ENCODE measurements around the gene ALOXE3.

The ALOXE3 gene

GRCh38 chr17:8108972-8109660, 9.2 kb downstream of the ALOXE3 start:
- no peak for TF ChIP-seq SIN3A (IDR thresholded peaks at IDR 0.05; ENCODE audit: borderline replicate concordance, insufficient read depth, low read length)
- no peak for TF ChIP-seq TAF1 (IDR thresholded peaks at IDR 0.05; ENCODE audit: borderline replicate concordance, insufficient read depth, low read length)
- no peak for TF ChIP-seq REST (IDR thresholded peaks at IDR 0.05; ENCODE audit: insufficient read depth in 1 of 2, low read depth in 2 of 2, low read length in 2 of 2)
- TF ChIP-seq POLR2AphosphoS5 (IDR thresholded peaks at IDR 0.05; ENCODE audit: low read depth, low read length): no peak
- no peak for TF ChIP-seq FOXP2 (optimal IDR thresholded peaks at IDR 0.05; ENCODE audit: borderline replicate concordance, extremely low read depth, extremely low read length, insufficient read depth)

GRCh38 chr17:8105957-8106398, 12.3 kb downstream of the ALOXE3 start:
- no peak for TF ChIP-seq SIN3A (IDR thresholded peaks at IDR 0.05; ENCODE audit: borderline replicate concordance, insufficient read depth, low read length)

GRCh38 chr17:8104911-8105310, 13.4 kb downstream of the ALOXE3 start:
- no peak for TF ChIP-seq TAF1 (IDR thresholded peaks at IDR 0.05; ENCODE audit: borderline replicate concordance, insufficient read depth, low read length)
- TF ChIP-seq REST (IDR thresholded peaks at IDR 0.05; ENCODE audit: insufficient read depth in 1 of 2, low read depth in 2 of 2, low read length in 2 of 2): no peak
- no peak for TF ChIP-seq FOXP2 (optimal IDR thresholded peaks at IDR 0.05; ENCODE audit: borderline replicate concordance, extremely low read depth, extremely low read length, insufficient read depth)
- no peak for TF ChIP-seq POLR2AphosphoS5 (IDR thresholded peaks at IDR 0.05; ENCODE audit: low read depth, low read length)
- no peak for TF ChIP-seq SIN3A (IDR thresholded peaks at IDR 0.05; ENCODE audit: borderline replicate concordance, insufficient read depth, low read length)

GRCh38 chr17:8103549-8103948, 14.8 kb downstream of the ALOXE3 start:
- TF ChIP-seq SIN3A (IDR thresholded peaks at IDR 0.05; ENCODE audit: borderline replicate concordance, insufficient read depth, low read length): no peak
- no peak for TF ChIP-seq FOXP2 (optimal IDR thresholded peaks at IDR 0.05; ENCODE audit: borderline replicate concordance, extremely low read depth, extremely low read length, insufficient read depth)
- TF ChIP-seq POLR2AphosphoS5 (IDR thresholded peaks at IDR 0.05; ENCODE audit: low read depth, low read length): no peak
- TF ChIP-seq REST (IDR thresholded peaks at IDR 0.05; ENCODE audit: insufficient read depth in 1 of 2, low read depth in 2 of 2, low read length in 2 of 2): no peak
- TF ChIP-seq TAF1 (IDR thresholded peaks at IDR 0.05; ENCODE audit: borderline replicate concordance, insufficient read depth, low read length): no peak

GRCh38 chr17:8101721-8102120, 16.6 kb downstream of the ALOXE3 start:
- TF ChIP-seq SIN3A (IDR thresholded peaks at IDR 0.05; ENCODE audit: borderline replicate concordance, insufficient read depth, low read length): no peak
- no peak for TF ChIP-seq FOXP2 (optimal IDR thresholded peaks at IDR 0.05; ENCODE audit: borderline replicate concordance, extremely low read depth, extremely low read length, insufficient read depth)
- no peak for TF ChIP-seq POLR2AphosphoS5 (IDR thresholded peaks at IDR 0.05; ENCODE audit: low read depth, low read length)

GRCh38 chr17:8100763-8101162, 17.6 kb downstream of the ALOXE3 start:
- TF ChIP-seq REST (IDR thresholded peaks at IDR 0.05; ENCODE audit: insufficient read depth in 1 of 2, low read depth in 2 of 2, low read length in 2 of 2): no peak
- TF ChIP-seq FOXP2 (optimal IDR thresholded peaks at IDR 0.05; ENCODE audit: borderline replicate concordance, extremely low read depth, extremely low read length, insufficient read depth): no peak
- TF ChIP-seq POLR2AphosphoS5 (IDR thresholded peaks at IDR 0.05; ENCODE audit: low read depth, low read length): no peak
- no peak for TF ChIP-seq SIN3A (IDR thresholded peaks at IDR 0.05; ENCODE audit: borderline replicate concordance, insufficient read depth, low read length)
- TF ChIP-seq TAF1 (IDR thresholded peaks at IDR 0.05; ENCODE audit: borderline replicate concordance, insufficient read depth, low read length): no peak

Data from PFSK-1 (cell line).